ENCODE measurements around the gene ABHD17C.

Gene ABHD17C

GRCh38 chr15:80721476-80721875 lies 26.4 kb downstream of the ABHD17C start:
- Histone ChIP-seq H2BK120ac (ENCODE audit: insufficient read depth, low read length, poor library complexity) (no peak overlapping the region), H3K14ac (ENCODE audit: low read length) (no peak overlapping the region), H3K9ac (ENCODE audit: low read length) (no peak overlapping the region), H3K23ac (ENCODE audit: low read length) (no peak overlapping the region), H3K27ac (ENCODE audit: low read depth, low read length) (no peak overlapping the region), H3K4ac (ENCODE audit: low read depth, low read length) (no peak overlapping the region), H2BK5ac (ENCODE audit: low read depth, low read length, poor library complexity) (no peak overlapping the region), H3K79me1 (ENCODE audit: low read length) (no peaks in the 10 kb centered on the region), H2AFZ (ENCODE audit: insufficient read depth, low read length, poor library complexity) (no peak overlapping the region), H4K91ac (ENCODE audit: low read depth, low read length) (no peak overlapping the region), H3K4me2 (ENCODE audit: low read length) (no peak overlapping the region), H3K27me3 (ENCODE audit: insufficient read depth, low read length) (no peaks in the 10 kb centered on the region), H4K12ac (ENCODE audit: low read depth, low read length) (no peak overlapping the region), H2AK5ac (ENCODE audit: low read length) (no peak overlapping the region), H3K79me2 (ENCODE audit: control insufficient read depth, insufficient read depth, low read length, poor library complexity) (no peaks in the 10 kb centered on the region), H3K9me3 (ENCODE audit: insufficient read depth, low read depth, low read length) (no peaks in the 10 kb centered on the region), H3K18ac (ENCODE audit: low read length) (no peak overlapping the region), H3K4me1 (ENCODE audit: control insufficient read depth in 1 of 2, insufficient read depth in 2 of 2, low read length in 2 of 2) (no peaks in the 10 kb centered on the region), H4K8ac (ENCODE audit: low read depth, low read length) (no peak overlapping the region), H3K4me3 (ENCODE audit: low read depth, low read length) (no peak overlapping the region), H2BK12ac (ENCODE audit: low read length) (no peak overlapping the region), H3K36me3 (ENCODE audit: control insufficient read depth in 1 of 2, insufficient read depth in 2 of 2, low read length in 2 of 2) (peaks cover 0 to 4% of the 10 kb centered on the region in 2 experiments)
- WGBS (ENCODE audit: extremely low coverage, insufficient coverage, insufficient read length), result no CpG with 5 or more reads among the region's 7 CpGs
- DNase-seq, result no peak

GRCh38 chr15:80722811-80723210 lies 27.7 kb downstream of the ABHD17C start:
- H4K8ac ChIP-seq (ENCODE audit: low read depth, low read length), result no peak overlapping the region
- H2BK5ac ChIP-seq (ENCODE audit: low read depth, low read length, poor library complexity), result no peak overlapping the region
- H4K91ac ChIP-seq (ENCODE audit: low read depth, low read length), result no peak overlapping the region
- no peak overlapping the region for H3K14ac ChIP-seq (ENCODE audit: low read length)
- WGBS (ENCODE audit: extremely low coverage, insufficient coverage, insufficient read length), result no CpG with 5 or more reads among the region's 4 CpGs
- H3K4me1 ChIP-seq (ENCODE audit: control insufficient read depth in 1 of 2, insufficient read depth in 2 of 2, low read length in 2 of 2), result peaks cover 4% of the 10 kb centered on the region in 2 experiments
- peaks cover 0 to 4% of the 10 kb centered on the region in 2 experiments for H3K36me3 ChIP-seq (ENCODE audit: control insufficient read depth in 1 of 2, insufficient read depth in 2 of 2, low read length in 2 of 2)
- no peaks in the 10 kb centered on the region for H3K27me3 ChIP-seq (ENCODE audit: insufficient read depth, low read length)
- H3K4me3 ChIP-seq (ENCODE audit: low read depth, low read length), result no peak overlapping the region
- H3K4ac ChIP-seq (ENCODE audit: low read depth, low read length), result no peak overlapping the region
- H3K27ac ChIP-seq (ENCODE audit: low read depth, low read length), result no peak overlapping the region
- no peaks in the 10 kb centered on the region for H3K79me2 ChIP-seq (ENCODE audit: control insufficient read depth, insufficient read depth, low read length, poor library complexity)
- H3K4me2 ChIP-seq (ENCODE audit: low read length), result no peak overlapping the region
- H3K9ac ChIP-seq (ENCODE audit: low read length), result no peak overlapping the region
- DNase-seq, result no peak
- H3K79me1 ChIP-seq (ENCODE audit: low read length), result no peaks in the 10 kb centered on the region
- H3K18ac ChIP-seq (ENCODE audit: low read length), result no peak overlapping the region
- H3K23ac ChIP-seq (ENCODE audit: low read length), result no peak overlapping the region
- H2AK5ac ChIP-seq (ENCODE audit: low read length), result no peak overlapping the region
- no peaks in the 10 kb centered on the region for H3K9me3 ChIP-seq (ENCODE audit: insufficient read depth, low read depth, low read length)
- H4K12ac ChIP-seq (ENCODE audit: low read depth, low read length), result no peak overlapping the region
- H2AFZ ChIP-seq (ENCODE audit: insufficient read depth, low read length, poor library complexity), result no peak overlapping the region
- H2BK12ac ChIP-seq (ENCODE audit: low read length), result no peak overlapping the region
- H2BK120ac ChIP-seq (ENCODE audit: insufficient read depth, low read length, poor library complexity), result no peak overlapping the region

- no peaks in the 10 kb centered on the region for H3K79me2 ChIP-seq (ENCODE audit: control insufficient read depth, insufficient read depth, low read length, poor library complexity)
- no peak overlapping the region for H2BK12ac ChIP-seq (ENCODE audit: low read length)
- H2BK5ac ChIP-seq (ENCODE audit: low read depth, low read length, poor library complexity), result no peak overlapping the region
- peaks cover 0 to 4% of the 10 kb centered on the region in 2 experiments for H3K36me3 ChIP-seq (ENCODE audit: control insufficient read depth in 1 of 2, insufficient read depth in 2 of 2, low read length in 2 of 2)
- no peaks in the 10 kb centered on the region for H3K9me3 ChIP-seq (ENCODE audit: insufficient read depth, low read depth, low read length)
- H4K91ac ChIP-seq (ENCODE audit: low read depth, low read length), result no peak overlapping the region
- H3K18ac ChIP-seq (ENCODE audit: low read length), result no peak overlapping the region
- no peak overlapping the region for H4K12ac ChIP-seq (ENCODE audit: low read depth, low read length)
- H3K4me1 ChIP-seq (ENCODE audit: control insufficient read depth in 1 of 2, insufficient read depth in 2 of 2, low read length in 2 of 2), result peaks cover 4 to 5% of the 10 kb centered on the region in 2 experiments
- H3K79me1 ChIP-seq (ENCODE audit: low read length), result no peaks in the 10 kb centered on the region
- H3K23ac ChIP-seq (ENCODE audit: low read length), result no peak overlapping the region
- no CpG with 5 or more reads among the region's 4 CpGs for WGBS (ENCODE audit: extremely low coverage, insufficient coverage, insufficient read length)
- no peak overlapping the region for H3K4ac ChIP-seq (ENCODE audit: low read depth, low read length)
- H2AFZ ChIP-seq (ENCODE audit: insufficient read depth, low read length, poor library complexity), result no peak overlapping the region
- no peak overlapping the region for H3K14ac ChIP-seq (ENCODE audit: low read length)
- H3K27me3 ChIP-seq (ENCODE audit: insufficient read depth, low read length), result no peaks in the 10 kb centered on the region
- no peak overlapping the region for H3K27ac ChIP-seq (ENCODE audit: low read depth, low read length)
- no peak overlapping the region for H2AK5ac ChIP-seq (ENCODE audit: low read length)
- H3K9ac ChIP-seq (ENCODE audit: low read length), result no peak overlapping the region
- no peak overlapping the region for H3K4me2 ChIP-seq (ENCODE audit: low read length)
- peak; percentile 88 to 95 for DNase-seq
- H3K4me3 ChIP-seq (ENCODE audit: low read depth, low read length), result no peak overlapping the region
- no peak overlapping the region for H2BK120ac ChIP-seq (ENCODE audit: insufficient read depth, low read length, poor library complexity)
- no peak overlapping the region for H4K8ac ChIP-seq (ENCODE audit: low read depth, low read length)
Observed at GRCh38 chr15:80727196-80727595, 32.1 kb downstream of the ABHD17C start.

- H3K79me2 ChIP-seq (ENCODE audit: control insufficient read depth, insufficient read depth, low read length, poor library complexity), result no peaks in the 10 kb centered on the region
- no peak overlapping the region for H3K18ac ChIP-seq (ENCODE audit: low read length)
- DNase-seq, result no peak
- no CpG with 5 or more reads among the region's 5 CpGs for WGBS (ENCODE audit: extremely low coverage, insufficient coverage, insufficient read length)
- no peak overlapping the region for H3K14ac ChIP-seq (ENCODE audit: low read length)
- H2AFZ ChIP-seq (ENCODE audit: insufficient read depth, low read length, poor library complexity), result no peak overlapping the region
- no peak overlapping the region for H2BK5ac ChIP-seq (ENCODE audit: low read depth, low read length, poor library complexity)
- H3K4me2 ChIP-seq (ENCODE audit: low read length), result no peak overlapping the region
- no peaks in the 10 kb centered on the region for H3K27me3 ChIP-seq (ENCODE audit: insufficient read depth, low read length)
- no peak overlapping the region for H4K91ac ChIP-seq (ENCODE audit: low read depth, low read length)
- no peak overlapping the region for H2BK12ac ChIP-seq (ENCODE audit: low read length)
- peaks cover 0 to 4% of the 10 kb centered on the region in 2 experiments for H3K36me3 ChIP-seq (ENCODE audit: control insufficient read depth in 1 of 2, insufficient read depth in 2 of 2, low read length in 2 of 2)
- no peaks in the 10 kb centered on the region for H3K79me1 ChIP-seq (ENCODE audit: low read length)
- peaks cover 4 to 5% of the 10 kb centered on the region in 2 experiments for H3K4me1 ChIP-seq (ENCODE audit: control insufficient read depth in 1 of 2, insufficient read depth in 2 of 2, low read length in 2 of 2)
- no peak overlapping the region for H2BK120ac ChIP-seq (ENCODE audit: insufficient read depth, low read length, poor library complexity)
- H4K12ac ChIP-seq (ENCODE audit: low read depth, low read length), result no peak overlapping the region
- H3K9ac ChIP-seq (ENCODE audit: low read length), result no peak overlapping the region
- no peak overlapping the region for H2AK5ac ChIP-seq (ENCODE audit: low read length)
- H3K4me3 ChIP-seq (ENCODE audit: low read depth, low read length), result no peak overlapping the region
- no peak overlapping the region for H3K23ac ChIP-seq (ENCODE audit: low read length)
- H3K27ac ChIP-seq (ENCODE audit: low read depth, low read length), result no peak overlapping the region
- no peak overlapping the region for H4K8ac ChIP-seq (ENCODE audit: low read depth, low read length)
- H3K9me3 ChIP-seq (ENCODE audit: insufficient read depth, low read depth, low read length), result no peaks in the 10 kb centered on the region
- H3K4ac ChIP-seq (ENCODE audit: low read depth, low read length), result no peak overlapping the region
Observed at GRCh38 chr15:80727596-80727995, 32.5 kb downstream of the ABHD17C start.
